Measurements from ENCODE around the gene ETS2. TPM values are rescaled to one million over a fixed set of nuclear protein-coding genes. Genes with fewer than 3 reads are reported as not detected.

Gene ETS2
- total RNA-seq, 4 donors from 2014 or later, result 51.6 to 201 (median 99.1) TPM

- no peak for ATAC-seq (ENCODE audit: low FRiP score)
- no peak for DNase-seq (ENCODE audit: low spot score)
- TF ChIP-seq CTCF (IDR thresholded peaks at IDR 0.05), result no peak
Observed at GRCh38 chr21:38858026-38858811, 52.5 kb downstream of the ETS2 start.

- DNase-seq (ENCODE audit: low spot score) (no peak), ATAC-seq (ENCODE audit: low FRiP score) (no peak)
- TF ChIP-seq CTCF (IDR thresholded peaks at IDR 0.05), result no peak
Observed at GRCh38 chr21:38858812-38859205, 53.1 kb downstream of the ETS2 start.

GRCh38 chr21:38859852-38860251 is 54.1 kb downstream of the ETS2 start:
- no peak for TF ChIP-seq CTCF (IDR thresholded peaks at IDR 0.05)
- no peak for ATAC-seq (ENCODE audit: low FRiP score)
- DNase-seq (ENCODE audit: low spot score), result no peak

GRCh38 chr21:38861056-38861455 is 55.3 kb downstream of the ETS2 start:
- ATAC-seq (ENCODE audit: low FRiP score) (no peak), DNase-seq (ENCODE audit: low spot score) (no peak)
- TF ChIP-seq CTCF (IDR thresholded peaks at IDR 0.05), result no peak

- DNase-seq (ENCODE audit: low spot score) (no peak), ATAC-seq (ENCODE audit: low FRiP score) (no peak)
- TF ChIP-seq CTCF (IDR thresholded peaks at IDR 0.05), result no peak
Observed at GRCh38 chr21:38861989-38862683, 56.4 kb downstream of the ETS2 start.

GRCh38 chr21:38863291-38863690 is 57.6 kb downstream of the ETS2 start:
- TF ChIP-seq CTCF (IDR thresholded peaks at IDR 0.05), result no peak
- no peak for DNase-seq (ENCODE audit: low spot score)
- no peak for ATAC-seq (ENCODE audit: low FRiP score)
